ENCODE results near the gene FUOM.
"Not testable (repeated sequence)": the region's sequence is repeated elsewhere in the genome, so short reads cannot be mapped to it uniquely, and the experiment has no call there.

The FUOM gene

GRCh38 chr10:133377025-133377817 is 19.4 kb upstream of the FUOM start:
- Histone ChIP-seq H3K4me3 (peak overlapping the region in 7 of 10 experiments; percentile 69 to 85 (median 73); a peak in 13 of 20 replicates), H3K36me3 (0 out of 22 replicates have a peak, but pooled peaks cover 0 to 2% (median 0%) of the 10 kb centered on the region in 11 experiments), H3K27ac (no peak overlapping the region), H3K4me1 (peaks cover 41 to 64% (median 57%) of the 10 kb centered on the region in 10 experiments), H3K4me2 (peak overlapping the region; percentile 93 to 100 (median 96)), H3K9me3 (replicated peaks in 1 of 11) (no peaks in the 10 kb centered on the region), H3K9ac (peak overlapping the region in 9 of 11 experiments; percentile 64 to 83 (median 76); a peak in 13 of 22 replicates), H4K20me1 (peaks cover 0 to 9% (median 2%) of the 10 kb centered on the region in 11 experiments; a peak in 6 of 22 replicates), H3K27me3 (peaks cover 0 to 7% (median 0%) of the 10 kb centered on the region in 11 experiments; a peak in 1 of 22 replicates)
- no peak for TF ChIP-seq Cebpa-rat (IDR thresholded peaks at IDR 0.05)

- peaks cover 45 to 64% (median 57%) of the 10 kb centered on the region in 10 experiments for H3K4me1 ChIP-seq
Measured at GRCh38 chr10:133376183-133376582, 18.4 kb upstream of the FUOM start.

GRCh38 chr10:133375357-133376115 is 17.7 kb upstream of the FUOM start:
- Histone ChIP-seq H3K27ac (no peak overlapping the region), H3K27me3 (peaks cover 0 to 7% (median 0%) of the 10 kb centered on the region in 11 experiments; a peak in 1 of 22 replicates), H3K4me2 (no peak overlapping the region), H3K9ac (no peak overlapping the region), H3K36me3 (peaks cover 3 to 14% (median 8%) of the 10 kb centered on the region in 11 experiments; a peak in 21 of 22 replicates), H4K20me1 (peaks cover 0 to 20% (median 4%) of the 10 kb centered on the region in 11 experiments; a peak in 10 of 22 replicates), H3K4me3 (no peak overlapping the region), H3K4me1 (peaks cover 38 to 58% (median 50%) of the 10 kb centered on the region in 10 experiments), H3K9me3 (replicated peaks in 1 of 11) (no peaks in the 10 kb centered on the region)
- TF ChIP-seq Cebpa-rat (IDR thresholded peaks at IDR 0.05), result no peak

More at GRCh38 chr10:133376183-133376582, 18.4 kb upstream of the FUOM start:
- H3K9ac ChIP-seq; H3K27me3 ChIP-seq; H3K4me3 ChIP-seq; H3K36me3 ChIP-seq; H3K27ac ChIP-seq; H3K9me3 ChIP-seq (replicated peaks in 1 of 11); H3K4me2 ChIP-seq: not testable (repeated sequence)
- peaks cover 0 to 19% (median 4%) of the 10 kb centered on the region in 11 experiments; a peak in 9 of 22 replicates for H4K20me1 ChIP-seq

GRCh38 chr10:133373174-133374090 is 15.6 kb upstream of the FUOM start, which contains the start of gene ECHS1:
ECHS1 (minus strand) TSS chr10:133373354; CDS start chr10:133373333, 21 bp downstream.
- Histone ChIP-seq H3K36me3 (peaks cover 24 to 35% (median 29%) of the 10 kb centered on the region in 11 experiments), H3K4me3 (peak within 1 kb of the TSS; percentile 61 to 83 (median 70)), H3K4me2 (peak within 1 kb of the TSS; percentile 81 to 94 (median 87)), H3K27me3 (no peaks in the 10 kb centered on the region; a peak in 1 of 22 replicates), H4K20me1 (peaks cover 0 to 25% (median 6%) of the 10 kb centered on the region in 11 experiments; a peak in 10 of 22 replicates), H3K9me3 (replicated peaks in 1 of 11) (no peaks in the 10 kb centered on the region), H3K27ac (peak within 1 kb of the TSS; percentile 81 to 96 (median 89)), H3K9ac (peak within 1 kb of the TSS; percentile 83 to 91 (median 87)), H3K4me1 (peaks cover 29 to 44% (median 36%) of the 10 kb centered on the region in 10 experiments)
- no peak for TF ChIP-seq Cebpa-rat (IDR thresholded peaks at IDR 0.05)

GRCh38 chr10:133372507-133372906 is 14.7 kb upstream of the FUOM start:
- TF ChIP-seq Cebpa-rat (IDR thresholded peaks at IDR 0.05), result no peak
- Histone ChIP-seq H3K9ac (peak overlapping the region; percentile 18 to 71 (median 62); a peak in 19 of 22 replicates), H3K36me3 (peaks cover 30 to 42% (median 35%) of the 10 kb centered on the region in 11 experiments), H3K4me2 (peak overlapping the region; percentile 80 to 93 (median 87)), H3K9me3 (replicated peaks in 1 of 11) (no peaks in the 10 kb centered on the region), H3K4me1 (peaks cover 22 to 36% (median 28%) of the 10 kb centered on the region in 10 experiments), H3K27me3 (no peaks in the 10 kb centered on the region; a peak in 1 of 22 replicates), H4K20me1 (peaks cover 0 to 29% (median 6%) of the 10 kb centered on the region in 11 experiments; a peak in 10 of 22 replicates), H3K27ac (no peak overlapping the region), H3K4me3 (peak overlapping the region; percentile 25 to 83 (median 46); a peak in 17 of 20 replicates)

DNA sequence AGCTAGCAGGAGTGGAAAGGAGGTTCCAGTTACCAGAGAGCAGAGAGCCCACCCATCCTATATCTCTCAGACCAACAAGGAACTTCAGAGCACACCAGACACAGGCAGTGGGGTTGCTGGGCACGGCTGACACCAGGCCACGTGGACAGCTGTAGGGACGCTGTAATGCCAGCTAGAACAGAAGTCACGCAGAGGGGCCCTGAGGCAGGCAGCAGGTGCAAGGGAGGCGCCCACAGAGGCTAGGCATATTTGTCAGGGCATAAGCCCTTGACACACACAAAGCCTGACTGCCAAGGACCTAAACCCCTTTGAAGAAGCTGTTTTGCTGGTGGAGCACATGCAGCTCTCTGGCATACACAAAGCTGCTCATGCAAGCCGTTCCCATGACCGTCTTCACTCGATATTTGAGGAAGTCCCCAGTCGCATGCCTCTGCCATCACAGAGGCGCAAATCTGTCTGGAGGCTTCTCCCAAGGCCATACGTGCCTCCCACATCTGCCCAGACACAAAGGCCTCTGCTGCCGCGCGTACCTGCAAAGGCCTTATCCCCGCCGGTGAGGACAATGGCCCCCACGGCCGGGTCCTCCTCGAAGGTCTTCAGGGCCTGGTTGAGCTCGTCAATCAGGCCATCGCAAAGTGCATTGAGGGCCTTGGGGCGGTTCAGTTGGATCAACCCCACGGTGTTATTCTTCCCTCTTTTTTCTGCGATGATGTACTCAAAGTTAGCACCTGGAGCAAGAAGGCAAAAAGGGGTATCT is 12.4 kb upstream of the FUOM start:
- Histone ChIP-seq H3K4me3 (no peak overlapping the region), H3K9ac (peak overlapping the region in 5 of 11 experiments; percentile 18 to 36 (median 19); a peak in 6 of 22 replicates), H3K27me3 (no peaks in the 10 kb centered on the region), H4K20me1 (peaks cover 0 to 37% (median 6%) of the 10 kb centered on the region in 11 experiments; a peak in 11 of 22 replicates), H3K36me3 (peaks cover 49 to 62% (median 55%) of the 10 kb centered on the region in 11 experiments), H3K27ac (no peak overlapping the region), H3K9me3 (replicated peaks in 1 of 11) (no peaks in the 10 kb centered on the region), H3K4me2 (no peak overlapping the region), H3K4me1 (peaks cover 20 to 29% (median 24%) of the 10 kb centered on the region in 10 experiments)
- TF ChIP-seq Cebpa-rat (IDR thresholded peaks at IDR 0.05), result no peak

DNA sequence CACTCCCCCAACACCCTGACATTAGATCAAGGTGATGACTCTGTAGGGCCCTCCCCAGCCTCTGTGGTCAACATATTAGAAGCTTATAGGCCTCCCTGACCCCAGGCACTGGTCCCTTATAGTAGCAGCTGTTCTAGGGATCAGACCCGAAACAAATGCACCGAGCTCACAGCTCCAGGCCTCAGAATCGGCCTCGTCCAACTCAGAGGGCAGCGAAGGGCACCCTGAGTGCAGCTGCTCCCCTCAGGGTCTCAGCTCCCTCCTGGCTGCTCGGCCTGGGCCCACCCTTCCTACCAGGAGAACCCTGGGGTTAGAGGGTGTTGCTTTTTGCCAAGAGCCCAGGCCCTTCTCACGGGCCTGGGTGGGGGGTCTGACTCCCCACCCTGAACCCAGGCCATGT is 10.3 kb upstream of the FUOM start:
- Histone ChIP-seq H3K9ac (peak overlapping the region in 6 of 11 experiments; percentile 13 to 47 (median 21); a peak in 8 of 22 replicates), H3K36me3 (peaks cover 64 to 83% (median 73%) of the 10 kb centered on the region in 11 experiments), H3K9me3 (replicated peaks in 1 of 11) (no peaks in the 10 kb centered on the region), H3K4me2 (no peak overlapping the region), H3K27ac (no peak overlapping the region; a peak in 1 of 22 replicates), H3K4me1 (peaks cover 10 to 13% (median 13%) of the 10 kb centered on the region in 10 experiments), H3K4me3 (no peak overlapping the region), H4K20me1 (peaks cover 0 to 37% (median 6%) of the 10 kb centered on the region in 11 experiments; a peak in 11 of 22 replicates), H3K27me3 (no peaks in the 10 kb centered on the region)
- no peak for TF ChIP-seq Cebpa-rat (IDR thresholded peaks at IDR 0.05)

DNA sequence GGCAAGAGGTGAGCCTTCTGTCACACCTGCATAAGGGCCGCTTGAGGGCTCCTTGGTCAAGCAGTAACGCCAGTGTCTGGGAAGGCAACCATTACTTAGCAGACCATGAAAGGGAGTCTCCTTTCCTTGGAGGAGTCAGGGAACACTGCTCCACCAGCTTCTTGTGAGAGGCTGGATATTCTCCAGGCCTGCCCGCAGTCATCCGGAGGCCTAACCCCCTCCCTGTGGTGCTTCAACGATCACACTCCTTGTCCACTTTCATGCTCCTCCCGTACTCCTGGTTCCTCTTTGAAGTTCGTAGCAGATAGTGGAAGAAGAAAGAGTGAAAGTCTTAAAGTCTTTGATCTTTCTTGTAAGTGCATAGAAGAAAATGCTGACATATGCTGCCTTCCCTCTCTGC is 9.6 kb upstream of the FUOM start:
- H3K36me3 ChIP-seq, result peaks cover 71 to 90% (median 80%) of the 10 kb centered on the region in 11 experiments
- H3K4me3 ChIP-seq; H3K9ac ChIP-seq; H3K4me2 ChIP-seq; H3K9me3 ChIP-seq (replicated peaks in 1 of 11); H3K27ac ChIP-seq; H3K27me3 ChIP-seq: not testable (repeated sequence)
- peaks cover 15 to 19% (median 17%) of the 10 kb centered on the region in 10 experiments for H3K4me1 ChIP-seq
- H4K20me1 ChIP-seq, result peaks cover 0 to 37% (median 6%) of the 10 kb centered on the region in 11 experiments; a peak in 11 of 22 replicates

Measured in BLaER1 treated with 17β-estradiol and CSF1 and Interleukin-3, amounts not matched to agents 10 nM and 100 nM (cell line).